NCI-H2171 (cell line): Measurements from ENCODE around the gene POP7.
"Not testable (repeated sequence)": the region's sequence is repeated elsewhere in the genome, so short reads cannot be mapped to it uniquely, and the experiment has no call there.

Experiments used
- DNase-seq: peaks from one replicate; lab custom pipeline; 2025; lab: John Stamatoyannopoulos, UW

POP7 gene

DNA sequence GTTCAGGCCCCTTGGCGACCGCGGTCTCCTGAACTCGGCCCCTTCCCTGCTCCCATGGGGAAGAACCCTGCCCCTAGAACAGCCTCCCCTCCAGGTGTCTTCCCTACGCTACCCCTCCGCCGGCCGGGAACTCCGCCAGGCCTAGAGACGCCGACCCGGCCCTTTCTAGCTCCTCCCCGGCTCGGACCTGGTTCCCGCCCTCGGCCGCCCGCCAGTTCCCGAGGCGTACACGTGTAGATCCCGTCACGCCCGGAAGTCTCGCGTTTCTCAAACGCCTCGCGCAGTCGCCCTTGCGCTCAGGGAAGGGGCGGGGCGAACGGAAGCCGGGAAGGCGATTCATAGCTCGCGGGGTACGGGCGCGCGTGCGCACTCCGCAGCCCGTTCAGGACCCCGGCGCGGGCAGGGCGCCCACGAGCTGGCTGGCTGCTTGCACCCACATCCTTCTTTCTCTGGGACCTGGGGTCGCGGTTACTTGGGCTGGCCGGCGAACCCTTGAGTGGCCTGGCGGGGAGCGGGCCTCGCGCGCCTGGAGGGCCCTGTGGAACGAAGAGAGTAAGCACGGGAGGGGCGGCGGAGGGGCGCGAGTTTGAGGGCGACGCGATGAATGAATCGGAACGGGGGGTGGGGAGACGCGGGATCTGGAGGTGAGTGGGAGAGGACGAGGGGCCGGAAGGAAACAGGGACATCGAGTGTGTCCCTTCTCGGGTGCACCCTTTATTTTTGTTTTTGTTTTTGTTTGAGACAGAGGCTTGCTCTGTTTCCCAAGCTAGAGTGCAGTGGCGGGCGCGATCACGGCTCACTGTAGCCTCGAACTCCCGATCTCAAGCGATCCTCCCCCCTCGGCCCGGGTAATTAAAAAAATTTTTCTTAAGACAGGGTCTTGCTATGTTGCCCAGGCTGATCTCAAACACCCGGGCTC is at the start of gene POP7:
TSS of gene POP7 (plus strand) at position 369 of the 919 bp plus-strand sequence. CDS start 710 bp downstream, outside the sequence.
- peak; percentile 99 for DNase-seq

DNA sequence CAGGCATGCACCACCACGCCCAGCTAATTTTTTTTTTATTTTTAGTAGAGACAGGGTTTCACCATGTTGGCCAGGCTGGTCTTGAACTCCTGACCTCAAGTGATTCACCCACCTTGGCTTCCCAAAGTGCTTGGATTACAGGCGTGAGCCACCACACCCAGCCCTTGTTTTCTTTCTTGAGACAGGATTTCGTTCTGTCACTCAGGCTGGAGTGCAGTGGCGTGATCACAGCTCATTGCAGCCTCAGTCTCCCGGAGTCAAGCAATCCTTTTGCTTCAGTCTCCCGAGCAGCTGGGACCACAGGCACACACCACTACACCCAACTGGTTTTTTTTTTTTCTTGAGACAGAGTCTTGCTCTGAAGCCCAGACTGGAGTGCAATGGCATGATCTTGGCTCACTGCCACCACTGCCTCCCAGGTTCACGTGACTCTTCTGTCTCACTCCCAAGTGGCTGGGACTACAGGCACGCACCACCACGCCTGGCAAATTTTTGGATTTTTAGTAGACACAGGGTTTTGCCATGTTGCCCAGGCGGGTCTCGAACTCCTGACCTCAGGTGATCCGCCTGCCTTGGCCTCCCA is 43.6 kb upstream of the POP7 start:
- peak; percentile 20 for DNase-seq

DNA sequence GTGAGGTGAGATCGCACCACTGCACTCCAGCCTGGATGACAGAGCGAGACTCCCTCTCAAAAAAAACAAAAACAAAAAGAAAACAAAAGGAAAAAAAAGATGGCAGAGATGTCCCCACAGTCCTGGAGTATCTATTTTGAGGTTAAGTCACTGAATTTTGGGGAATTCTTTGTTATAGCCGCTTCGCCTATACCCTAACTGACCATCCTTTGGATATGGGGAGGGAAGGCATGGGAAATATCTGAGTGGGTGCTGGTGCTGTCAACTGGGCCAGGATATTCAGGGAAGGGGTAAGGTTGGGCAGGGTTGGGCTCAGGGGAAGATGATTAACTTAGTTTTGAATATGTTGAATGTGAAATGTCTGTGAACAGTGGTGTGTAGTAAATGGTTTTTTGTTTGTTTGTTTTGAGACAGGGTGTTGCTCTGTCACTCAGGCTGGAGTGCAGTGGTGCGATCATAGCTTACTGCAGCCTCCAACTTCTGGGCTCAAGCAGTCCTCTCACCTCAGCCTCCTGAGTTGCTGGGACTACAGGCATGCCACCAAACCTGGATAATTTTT is 40.7 kb upstream of the POP7 start:
- no peak for DNase-seq

DNA sequence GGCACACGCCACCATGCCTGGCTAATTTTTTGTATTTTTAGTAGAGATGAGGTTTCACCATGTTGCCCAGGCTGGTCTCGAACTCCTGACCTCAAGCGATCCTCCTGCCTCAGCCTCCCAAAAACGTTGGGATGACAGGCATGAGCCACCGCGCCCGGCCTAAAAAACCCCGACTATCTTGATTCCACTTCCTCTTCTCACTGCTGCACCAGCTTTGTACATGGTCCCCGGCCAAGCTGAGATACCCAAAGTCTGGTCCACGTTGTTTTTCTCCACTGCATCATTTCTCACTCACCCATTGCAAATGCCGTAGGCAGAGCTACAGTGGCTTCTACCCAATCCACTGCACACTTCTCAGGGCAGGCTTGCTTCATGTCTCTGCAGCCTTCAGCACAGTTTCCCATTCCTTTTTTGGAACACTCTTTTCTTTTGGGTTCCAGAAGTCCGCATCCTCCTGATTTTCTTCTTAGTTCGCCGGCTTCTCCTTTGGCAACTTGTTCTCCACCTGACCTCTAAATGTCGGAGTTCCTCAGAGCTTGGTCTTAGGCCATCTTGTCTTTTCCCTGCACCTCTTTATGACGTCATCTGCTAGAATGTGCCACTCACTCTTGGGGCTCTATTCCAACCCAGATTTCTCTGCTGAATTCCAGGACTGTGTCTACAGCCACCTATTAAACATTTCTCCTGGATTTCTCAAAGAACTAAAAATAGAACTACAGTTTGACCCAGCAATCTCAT is 38.4 kb upstream of the POP7 start:
- DNase-seq = no peak

DNA sequence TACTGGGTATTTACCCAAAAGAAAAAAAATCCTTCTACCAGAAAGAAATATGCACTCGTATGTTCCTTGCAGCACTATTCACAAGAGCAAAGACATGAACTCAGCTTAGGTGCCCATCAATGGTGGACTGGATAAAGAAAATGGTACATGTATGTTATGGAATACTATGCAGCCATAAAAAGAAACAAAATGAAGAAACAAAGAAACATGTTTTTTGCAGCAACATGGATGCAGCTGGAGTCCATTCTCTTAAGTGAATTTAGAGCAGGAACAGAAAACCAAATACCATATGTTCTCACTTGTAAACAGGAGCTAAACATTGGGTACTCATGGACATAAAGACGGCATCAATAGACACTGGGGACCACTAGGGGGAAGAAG is 37.9 kb upstream of the POP7 start:
- no peak for DNase-seq

DNA sequence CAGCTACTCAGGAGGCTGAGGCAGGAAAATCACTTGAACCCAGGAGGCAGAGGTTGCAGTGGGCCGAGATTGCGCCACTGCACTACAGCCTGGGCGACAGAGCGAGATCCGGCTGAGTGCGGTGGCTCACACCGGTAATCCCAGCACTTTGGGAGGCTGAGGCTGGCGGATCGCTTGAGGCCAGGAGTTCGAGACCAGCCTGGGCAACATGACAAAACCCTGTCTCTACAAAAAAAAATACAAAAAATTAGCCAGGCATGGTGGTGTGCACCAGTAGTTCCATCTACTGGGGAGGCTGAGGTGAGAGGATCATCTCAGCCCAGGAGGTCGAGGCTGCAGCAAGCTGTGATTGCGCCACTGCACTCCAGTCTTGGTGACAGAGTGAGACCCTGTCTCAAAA is 36.8 kb upstream of the POP7 start:
- not testable (repeated sequence) for DNase-seq

DNA sequence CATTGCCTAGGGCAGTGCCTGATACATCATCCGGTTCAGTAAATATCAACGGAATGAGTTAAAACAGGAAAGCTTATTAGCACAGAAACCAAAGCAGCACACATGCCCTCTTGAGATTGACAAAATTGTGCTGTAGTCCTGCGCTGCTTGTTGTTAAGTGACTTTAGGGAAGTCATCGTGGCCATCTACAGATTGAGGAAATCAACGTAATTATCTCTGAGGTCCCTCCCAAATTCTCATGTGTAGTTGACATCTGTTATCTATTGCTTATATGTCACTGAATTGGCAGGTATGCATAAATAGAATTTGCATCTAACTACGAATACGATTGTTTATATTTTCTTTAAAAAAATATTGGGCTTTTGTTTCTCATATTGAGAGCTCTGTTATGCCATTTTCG is 35.8 kb upstream of the POP7 start:
- no peak for DNase-seq

DNA sequence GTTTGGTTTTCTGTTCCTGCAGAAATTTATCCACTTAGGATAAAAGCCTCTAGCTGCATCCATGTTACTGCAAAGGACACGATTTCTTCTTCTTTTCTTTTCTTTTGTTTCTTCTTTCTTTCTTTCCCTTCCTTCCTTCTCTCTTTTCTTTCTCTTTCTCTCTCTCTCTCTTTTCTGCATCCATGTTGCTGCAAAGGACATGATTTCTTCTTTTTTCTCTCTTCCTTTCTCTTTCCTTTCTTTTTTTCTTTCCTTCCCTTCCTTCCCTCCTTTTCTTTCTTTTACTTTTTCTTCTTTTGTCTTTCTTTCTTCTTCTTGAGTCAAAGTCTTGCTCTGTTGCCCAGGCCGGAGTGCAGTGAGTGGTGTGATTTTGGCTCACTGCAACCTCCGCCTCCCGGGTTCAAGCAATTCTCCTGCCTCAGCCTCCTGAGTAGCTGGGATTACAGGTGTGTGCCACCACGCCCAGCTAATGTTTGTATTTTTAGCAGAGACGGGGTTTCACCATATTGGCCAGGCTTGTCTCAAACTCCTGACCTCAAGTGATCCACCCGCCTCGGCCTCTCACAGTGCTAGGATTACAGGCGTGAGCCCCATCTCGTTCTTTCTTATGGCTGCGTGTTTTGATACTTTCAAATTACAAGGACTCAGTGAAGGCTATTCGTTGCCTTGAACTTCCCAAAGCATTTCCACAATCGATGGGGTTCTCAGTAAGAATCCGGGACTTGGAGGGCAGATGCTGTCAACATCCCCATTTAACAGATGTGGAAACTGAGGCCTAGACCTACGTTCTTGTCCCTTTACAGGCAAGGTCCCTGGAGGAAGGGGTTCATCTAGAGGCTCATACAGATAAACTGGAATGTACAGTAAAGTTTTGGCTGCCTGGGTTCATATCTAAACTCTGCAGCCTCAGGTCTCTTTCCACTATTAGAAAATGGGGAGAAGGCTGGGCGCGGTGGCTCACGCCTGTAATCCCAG is 34.3 kb upstream of the POP7 start:
- DNase-seq = no peak

DNA sequence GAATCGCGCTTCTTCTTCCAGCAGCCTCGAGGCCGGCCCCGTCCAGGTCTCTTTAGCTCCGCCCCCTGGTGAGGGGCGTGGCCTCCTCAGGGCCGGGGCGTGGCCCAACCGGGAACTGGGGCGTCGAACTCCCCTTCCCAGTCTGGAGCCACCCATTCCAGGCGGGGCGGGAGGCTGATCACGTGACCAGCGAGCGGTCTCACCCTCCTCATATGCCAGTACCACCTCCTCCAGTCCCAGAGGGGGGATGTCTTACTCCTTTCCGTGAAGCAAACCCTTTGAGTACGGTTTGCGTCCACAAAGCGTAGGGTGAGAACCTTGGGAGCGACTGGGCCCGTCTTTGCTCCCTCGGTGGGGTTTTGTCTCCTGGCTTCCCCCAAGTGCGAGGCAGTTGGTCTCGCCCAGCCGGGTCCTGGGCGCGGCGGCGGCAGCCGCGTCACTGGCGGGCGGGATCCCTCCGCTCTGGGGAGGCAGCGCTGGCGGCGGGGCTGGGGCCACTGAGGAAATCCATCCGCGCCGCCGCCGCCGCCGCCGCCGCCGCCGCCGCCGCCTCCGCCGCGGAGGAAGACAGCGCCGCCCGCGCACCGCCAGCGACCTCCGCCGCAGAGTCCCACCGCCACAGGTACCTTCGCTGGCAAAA is 32.5 kb upstream of the POP7 start, which contains the start of gene GNB2:
TSS of gene GNB2 (plus strand) at position 439 of the 640 bp plus-strand sequence. CDS start 2,526 bp downstream, outside the sequence.
- peak; percentile 99 for DNase-seq

DNA sequence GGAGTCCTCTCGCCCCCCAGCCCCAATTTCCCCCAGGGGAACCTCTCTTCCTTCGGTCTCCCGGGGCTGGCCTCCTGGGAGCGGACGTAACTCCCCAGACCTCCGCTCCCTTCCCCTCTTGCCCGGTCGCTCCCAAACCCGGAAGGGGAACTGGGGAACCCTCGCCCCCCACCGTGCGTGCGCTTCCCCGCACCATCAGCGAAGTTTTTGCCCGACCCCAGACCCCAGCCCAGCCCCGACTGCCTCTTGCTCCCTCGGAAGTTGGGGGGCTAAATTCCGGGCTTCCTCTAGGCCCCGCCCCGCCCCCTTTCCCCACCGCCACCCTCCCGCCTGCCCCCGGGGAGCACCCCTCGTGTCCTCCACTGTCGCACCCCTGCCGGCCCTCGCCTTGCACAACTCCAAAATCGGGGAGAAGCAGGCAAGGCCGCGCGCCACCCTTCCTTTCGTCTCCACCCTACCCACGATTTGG is 31.9 kb upstream of the POP7 start:
- DNase-seq = no peak

DNA sequence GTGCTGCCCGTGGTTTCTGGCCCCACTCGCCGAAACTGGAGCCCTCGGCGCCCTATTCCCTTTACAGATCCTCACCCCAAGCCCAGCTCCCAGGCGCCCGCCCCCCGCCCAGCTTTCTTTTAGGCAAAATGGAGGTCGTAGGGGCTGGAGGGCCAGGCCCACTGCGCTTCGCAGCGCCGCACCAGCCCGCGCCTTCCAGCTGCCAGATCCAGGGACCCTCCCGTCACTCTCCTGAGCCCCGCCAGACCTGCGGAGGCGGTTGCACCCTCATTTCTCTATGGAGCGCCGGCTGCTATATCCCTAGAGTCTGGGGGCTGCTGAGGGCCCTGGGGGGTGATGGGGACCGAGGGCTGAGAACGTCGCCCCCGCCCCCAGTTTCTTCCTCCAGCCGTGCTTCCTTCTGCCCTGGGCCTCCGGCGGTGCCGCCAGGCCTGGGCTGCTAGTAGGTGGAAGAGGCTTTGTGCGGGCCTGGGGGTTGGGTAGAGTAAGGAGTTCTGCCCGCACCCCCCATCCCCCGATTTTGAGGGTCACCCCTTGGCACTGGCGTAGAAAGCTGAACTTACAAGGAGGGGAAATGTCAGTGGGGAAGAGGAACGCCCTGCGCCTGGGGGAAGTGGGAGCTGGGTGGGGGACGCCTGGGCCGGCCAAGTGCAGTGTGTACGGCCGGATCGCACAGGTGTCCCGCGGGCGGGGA is 31.4 kb upstream of the POP7 start:
- peak; percentile 8 for DNase-seq

DNA sequence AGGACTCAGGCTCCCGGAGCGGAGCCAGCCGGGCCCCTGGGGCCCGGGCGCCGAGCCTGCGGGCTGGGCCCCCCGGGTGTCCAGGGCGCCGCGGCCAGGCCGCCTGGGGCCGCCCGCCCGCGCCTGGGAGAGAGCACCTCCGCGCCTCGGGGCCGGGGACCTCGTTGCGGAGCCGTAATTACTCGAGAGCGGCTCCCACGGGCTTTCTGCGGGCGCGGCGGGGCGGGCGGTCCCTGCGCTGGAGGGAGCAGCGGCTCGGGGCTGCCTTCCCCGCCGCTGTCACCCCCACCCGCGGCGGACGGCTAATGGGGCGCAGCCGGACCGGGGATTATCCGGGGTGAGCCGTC is 30.8 kb upstream of the POP7 start:
- DNase-seq = peak; percentile 23

DNA sequence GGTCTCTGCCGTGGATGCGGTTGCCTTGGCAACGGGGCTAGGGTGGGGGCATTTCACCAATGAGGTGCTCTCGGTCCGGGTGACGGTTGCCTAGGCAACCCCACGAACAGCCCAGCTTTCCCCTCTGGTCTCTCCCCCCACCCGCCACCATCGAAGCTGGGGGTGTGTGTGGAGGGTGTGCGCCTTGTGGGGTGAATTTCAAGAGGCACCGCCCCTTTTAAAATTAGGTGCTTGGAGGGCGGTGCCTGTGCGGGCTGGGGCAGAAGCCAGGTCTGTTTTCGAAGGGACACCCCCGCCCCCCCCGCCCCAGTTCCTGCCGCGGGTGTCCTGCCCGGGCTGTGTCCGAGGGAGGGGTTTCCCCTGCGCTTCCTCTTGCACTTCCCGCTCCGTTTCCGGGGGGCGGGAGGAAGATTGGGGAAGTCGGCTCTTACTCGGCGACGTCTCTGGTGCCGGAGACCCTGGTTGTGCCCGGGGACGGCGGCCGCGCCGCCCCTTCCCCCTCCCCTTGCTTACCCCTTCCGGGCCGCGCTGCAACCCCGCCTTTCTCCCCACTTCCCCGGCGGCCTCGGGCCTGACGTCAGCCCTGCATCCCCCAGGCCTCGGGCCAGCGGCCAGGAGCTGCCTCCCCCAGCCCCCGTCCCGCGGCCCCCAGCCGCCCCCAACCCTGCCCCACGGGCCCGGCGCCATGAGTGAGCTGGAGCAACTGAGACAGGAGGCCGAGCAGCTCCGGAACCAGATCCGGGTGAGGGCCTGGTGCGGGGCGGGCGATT is 30.2 kb upstream of the POP7 start:
- no peak for DNase-seq

DNA sequence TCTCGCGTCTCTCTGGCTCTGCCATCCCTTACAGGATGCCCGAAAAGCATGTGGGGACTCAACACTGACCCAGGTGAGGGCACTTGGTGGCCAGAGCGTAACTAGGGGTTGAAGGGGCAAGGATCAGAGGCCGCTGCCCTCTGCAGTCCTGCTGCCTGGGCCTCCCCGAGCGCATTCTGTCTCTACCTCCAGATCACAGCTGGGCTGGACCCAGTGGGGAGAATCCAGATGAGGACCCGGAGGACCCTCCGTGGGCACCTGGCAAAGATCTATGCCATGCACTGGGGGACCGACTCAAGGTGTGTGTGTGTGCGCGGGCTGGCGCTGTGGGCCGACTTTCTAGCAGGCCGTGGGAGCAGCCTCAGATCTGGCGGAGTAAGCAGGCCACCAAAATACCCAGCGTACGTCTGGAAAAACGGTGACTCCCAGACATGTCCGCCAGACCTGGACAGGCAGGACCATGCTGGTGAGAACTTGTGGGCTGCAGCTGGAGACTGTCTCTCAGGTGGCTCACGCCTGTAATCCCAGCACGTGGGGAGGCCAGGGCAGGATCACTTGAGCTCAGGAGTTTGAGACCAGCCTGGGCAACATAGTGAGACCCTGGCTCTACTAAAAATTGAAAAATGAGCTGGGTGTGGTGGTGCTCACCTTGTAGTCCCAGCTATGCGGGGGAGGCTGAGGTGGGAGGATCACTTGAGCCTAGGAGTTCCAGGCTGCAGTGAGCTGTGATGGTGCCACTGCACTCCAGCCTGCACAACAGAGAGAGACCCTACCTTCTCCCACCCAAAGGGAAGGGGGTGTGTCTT is 29.2 kb upstream of the POP7 start:
- DNase-seq = no peak

DNA sequence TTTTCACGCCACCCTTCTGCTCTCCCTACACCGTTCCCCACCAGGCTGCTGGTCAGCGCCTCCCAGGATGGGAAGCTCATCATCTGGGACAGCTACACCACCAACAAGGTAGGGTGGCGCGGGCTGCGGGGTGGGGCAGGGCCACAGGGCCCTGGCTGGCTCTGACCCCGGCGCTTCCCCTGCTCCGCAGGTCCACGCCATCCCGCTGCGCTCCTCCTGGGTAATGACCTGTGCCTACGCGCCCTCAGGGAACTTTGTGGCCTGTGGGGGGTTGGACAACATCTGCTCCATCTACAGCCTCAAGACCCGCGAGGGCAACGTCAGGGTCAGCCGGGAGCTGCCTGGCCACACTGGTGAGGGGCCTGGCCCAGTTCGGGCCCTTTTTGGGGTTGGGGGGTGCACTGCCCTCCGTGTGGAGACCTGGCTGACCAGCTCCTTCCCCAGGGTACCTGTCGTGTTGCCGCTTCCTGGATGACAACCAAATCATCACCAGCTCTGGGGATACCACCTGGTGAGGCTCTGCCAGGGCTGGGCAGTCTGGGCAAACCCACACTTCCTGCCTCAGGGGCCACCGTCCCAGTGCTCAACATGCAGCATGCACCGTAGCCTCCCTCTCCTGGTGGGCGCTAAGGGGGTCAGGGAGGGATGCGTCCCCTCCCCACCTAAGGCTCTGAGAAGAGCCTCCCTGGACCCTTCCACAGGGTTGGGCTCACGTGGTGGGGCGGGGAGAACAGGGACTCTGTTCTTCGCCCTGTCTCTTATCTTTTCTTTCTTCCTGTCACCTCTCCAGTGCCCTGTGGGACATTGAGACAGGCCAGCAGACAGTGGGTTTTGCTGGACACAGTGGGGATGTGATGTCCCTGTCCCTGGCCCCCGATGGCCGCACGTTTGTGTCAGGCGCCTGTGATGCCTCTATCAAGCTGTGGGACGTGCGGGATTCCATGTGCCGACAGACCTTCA is 28.3 kb upstream of the POP7 start:
- DNase-seq = no peak

DNA sequence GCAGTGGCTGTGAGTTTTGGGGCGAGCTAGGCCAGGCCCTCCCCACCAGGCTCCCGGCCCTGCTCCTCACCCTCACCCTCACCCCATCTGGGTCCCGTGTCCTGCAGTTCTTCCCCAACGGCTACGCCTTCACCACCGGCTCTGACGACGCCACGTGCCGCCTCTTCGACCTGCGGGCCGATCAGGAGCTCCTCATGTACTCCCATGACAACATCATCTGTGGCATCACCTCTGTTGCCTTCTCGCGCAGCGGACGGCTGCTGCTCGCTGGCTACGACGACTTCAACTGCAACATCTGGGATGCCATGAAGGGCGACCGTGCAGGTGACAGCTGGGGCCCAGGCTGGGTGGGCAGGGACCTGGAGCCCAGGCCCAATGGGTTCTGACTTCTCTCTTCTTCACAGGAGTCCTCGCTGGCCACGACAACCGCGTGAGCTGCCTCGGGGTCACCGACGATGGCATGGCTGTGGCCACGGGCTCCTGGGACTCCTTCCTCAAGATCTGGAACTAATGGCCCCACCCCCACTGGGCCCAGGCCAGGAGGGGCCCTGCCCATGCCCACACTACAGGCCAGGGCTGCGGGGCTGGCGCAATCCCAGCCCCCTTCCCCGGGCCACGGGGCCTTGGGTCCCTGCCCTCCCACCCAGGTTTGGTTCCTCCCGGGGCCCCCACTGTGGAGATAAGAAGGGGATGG is 27.5 kb upstream of the POP7 start:
- DNase-seq = no peak
